ENCODE data around the gene LRRC28. TPM values are rescaled to one million over a fixed set of nuclear protein-coding genes. Genes with fewer than 3 reads are reported as not detected.

The LRRC28 gene
- total and polyA plus RNA-seq, 4 donors: 7.7 to 66.1 (median 13.0) TPM

DNA sequence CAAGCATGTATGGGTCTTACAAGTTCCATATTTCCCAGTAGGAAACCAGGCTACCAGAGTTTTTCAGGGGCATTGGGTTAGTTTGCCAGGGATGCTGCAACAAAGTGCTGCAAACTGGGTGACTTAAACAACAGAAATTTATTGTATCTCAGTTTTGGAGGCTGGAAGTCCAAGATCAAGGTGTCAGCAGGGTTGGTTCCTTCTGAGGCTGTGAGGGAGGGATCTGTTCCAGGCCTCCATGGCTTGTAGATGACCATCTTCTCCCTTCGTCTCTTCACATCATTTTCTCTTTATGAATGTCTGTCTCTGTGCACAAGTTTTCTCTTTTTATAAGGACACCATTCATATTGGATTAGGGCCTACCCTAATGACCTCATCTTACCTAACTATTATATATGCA is 114.7 kb downstream of the LRRC28 start:
- 100% methylated on average over 1 of the region's 1 CpG for WGBS, 2 donors
- no peak overlapping the region for H3K4me3 ChIP-seq
- no peak for ATAC-seq (ENCODE audit: insufficient read depth, low FRiP score)
- TF ChIP-seq, protein P1, sequence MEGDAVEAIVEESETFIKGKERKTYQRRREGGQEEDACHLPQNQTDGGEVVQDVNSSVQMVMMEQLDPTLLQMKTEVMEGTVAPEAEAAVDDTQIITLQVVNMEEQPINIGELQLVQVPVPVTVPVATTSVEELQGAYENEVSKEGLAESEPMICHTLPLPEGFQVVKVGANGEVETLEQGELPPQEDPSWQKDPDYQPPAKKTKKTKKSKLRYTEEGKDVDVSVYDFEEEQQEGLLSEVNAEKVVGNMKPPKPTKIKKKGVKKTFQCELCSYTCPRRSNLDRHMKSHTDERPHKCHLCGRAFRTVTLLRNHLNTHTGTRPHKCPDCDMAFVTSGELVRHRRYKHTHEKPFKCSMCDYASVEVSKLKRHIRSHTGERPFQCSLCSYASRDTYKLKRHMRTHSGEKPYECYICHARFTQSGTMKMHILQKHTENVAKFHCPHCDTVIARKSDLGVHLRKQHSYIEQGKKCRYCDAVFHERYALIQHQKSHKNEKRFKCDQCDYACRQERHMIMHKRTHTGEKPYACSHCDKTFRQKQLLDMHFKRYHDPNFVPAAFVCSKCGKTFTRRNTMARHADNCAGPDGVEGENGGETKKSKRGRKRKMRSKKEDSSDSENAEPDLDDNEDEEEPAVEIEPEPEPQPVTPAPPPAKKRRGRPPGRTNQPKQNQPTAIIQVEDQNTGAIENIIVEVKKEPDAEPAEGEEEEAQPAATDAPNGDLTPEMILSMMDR (IDR thresholded peaks at IDR 0.05; ENCODE audit: control extremely low read depth, extremely low read depth): no peak
- no peak for DNase-seq
- peaks cover 0 to 14% (median 2%) of the 10 kb centered on the region in 5 donors for H3K4me1 ChIP-seq (ENCODE audit: control insufficient read depth in 5 of 5, insufficient read depth in 5 of 5, low read length in 5 of 5)
- no peak overlapping the region for H3K9ac ChIP-seq (ENCODE audit: insufficient read depth in 1 of 2, low read length in 2 of 2)
- no peak overlapping the region for H3K27ac ChIP-seq (ENCODE audit: low read depth in 1 of 2, low read length in 1 of 2)
- no peaks in the 10 kb centered on the region for H3K27me3 ChIP-seq (ENCODE audit: control insufficient read depth in 3 of 3, insufficient read depth in 3 of 3, low read length in 2 of 3)
- H3K36me3 ChIP-seq (ENCODE audit: control insufficient read depth in 4 of 4, insufficient read depth in 4 of 4, low read length in 4 of 4): peaks cover 0 to 7% (median 5%) of the 10 kb centered on the region in 4 donors
- peaks cover 0 to 4% (median 2%) of the 10 kb centered on the region in 4 donors for H3K9me3 ChIP-seq (ENCODE audit: control insufficient read depth in 4 of 4, insufficient read depth in 3 of 4, low read length in 3 of 4)

DNA sequence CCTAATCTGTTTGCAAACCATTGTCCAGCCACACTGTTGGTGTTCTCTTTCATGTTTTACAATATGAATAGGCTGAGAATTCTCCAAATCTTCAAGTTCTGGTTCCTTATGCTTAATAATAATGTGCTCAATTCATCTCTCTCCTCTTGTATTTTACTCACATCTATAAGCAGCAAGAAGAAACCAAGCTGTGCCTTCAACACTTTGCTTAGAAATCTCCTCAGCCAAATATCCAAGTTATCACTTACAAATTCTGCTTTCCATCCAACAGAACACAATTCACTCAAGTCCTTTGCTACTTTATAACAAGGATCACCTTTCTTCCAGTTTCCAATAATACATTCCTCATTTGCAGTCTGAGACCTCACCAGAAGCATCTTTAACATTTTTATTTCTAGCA is 117.5 kb downstream of the LRRC28 start:
- DNase-seq (no peak), ATAC-seq (ENCODE audit: insufficient read depth, low FRiP score) (no peak)
- Histone ChIP-seq H3K4me1 (ENCODE audit: control insufficient read depth in 5 of 5, insufficient read depth in 5 of 5, low read length in 5 of 5) (peaks cover 0 to 20% (median 4%) of the 10 kb centered on the region in 5 donors), H3K4me3 (no peak overlapping the region), H3K27me3 (ENCODE audit: control insufficient read depth in 3 of 3, insufficient read depth in 3 of 3, low read length in 2 of 3) (no peaks in the 10 kb centered on the region), H3K9me3 (ENCODE audit: control insufficient read depth in 4 of 4, insufficient read depth in 3 of 4, low read length in 3 of 4) (peaks cover 0 to 4% (median 1%) of the 10 kb centered on the region in 4 donors), H3K36me3 (ENCODE audit: control insufficient read depth in 4 of 4, insufficient read depth in 4 of 4, low read length in 4 of 4) (peaks cover 0 to 7% (median 4%) of the 10 kb centered on the region in 4 donors), H3K27ac (ENCODE audit: low read depth in 1 of 2, low read length in 1 of 2) (no peak overlapping the region), H3K9ac (ENCODE audit: insufficient read depth in 1 of 2, low read length in 2 of 2) (no peak overlapping the region)
- TF ChIP-seq, protein P1 (IDR thresholded peaks at IDR 0.05; ENCODE audit: control extremely low read depth, extremely low read depth): no peak

DNA sequence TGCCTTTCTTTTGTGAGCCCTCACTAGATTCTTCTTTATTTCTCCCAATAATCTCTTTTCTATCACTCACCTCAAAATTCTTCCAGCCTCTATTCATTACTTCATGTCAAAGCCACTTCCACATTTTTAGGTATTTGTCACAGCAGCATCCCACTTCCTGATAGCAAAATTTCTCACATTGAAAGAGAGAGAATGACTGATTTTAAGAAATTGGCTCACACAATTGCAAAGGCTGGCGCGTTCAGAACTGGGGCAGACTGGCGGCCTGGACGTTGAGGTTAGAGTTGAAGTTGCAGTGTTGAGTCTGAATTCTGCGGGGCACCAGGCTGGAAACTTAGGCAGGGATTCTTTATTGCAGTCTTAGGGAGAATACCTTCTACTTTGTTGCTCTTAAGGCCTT is 117.9 kb downstream of the LRRC28 start:
- 55 to 87% methylated on average over 5 of the region's 5 CpGs for WGBS, 2 donors

More for the DNA sequence above, 117.9 kb downstream of the LRRC28 start:
- Histone ChIP-seq H3K9me3 (ENCODE audit: control insufficient read depth in 4 of 4, insufficient read depth in 3 of 4, low read length in 3 of 4) (peaks cover 0 to 4% (median 1%) of the 10 kb centered on the region in 4 donors), H3K27me3 (ENCODE audit: control insufficient read depth in 3 of 3, insufficient read depth in 3 of 3, low read length in 2 of 3) (no peaks in the 10 kb centered on the region), H3K4me1 (ENCODE audit: control insufficient read depth in 5 of 5, insufficient read depth in 5 of 5, low read length in 5 of 5) (peaks cover 0 to 16% (median 3%) of the 10 kb centered on the region in 5 donors), H3K9ac (ENCODE audit: insufficient read depth in 1 of 2, low read length in 2 of 2) (no peak overlapping the region), H3K4me3 (no peak overlapping the region), H3K27ac (ENCODE audit: low read depth in 1 of 2, low read length in 1 of 2) (no peak overlapping the region), H3K36me3 (ENCODE audit: control insufficient read depth in 4 of 4, insufficient read depth in 4 of 4, low read length in 4 of 4) (peaks cover 0 to 7% (median 4%) of the 10 kb centered on the region in 4 donors)
- no peak for DNase-seq
- TF ChIP-seq, protein P1 (IDR thresholded peaks at IDR 0.05; ENCODE audit: control extremely low read depth, extremely low read depth): no peak
- ATAC-seq (ENCODE audit: insufficient read depth, low FRiP score): no peak
